NK-92 (cell line): ENCODE results near the gene GAGE12G.
"Not testable (repeated sequence)": the region's sequence is repeated elsewhere in the genome, so short reads cannot be mapped to it uniquely, and the experiment has no call there.

Experiments used
- DNase-seq: peaks from one replicate; lab custom pipeline; 2025; ENCODE audit not compliant: unreplicated experiment; lab: John Stamatoyannopoulos, UW

GAGE12G gene

GRCh38 chrX:49570100-49570499 is at the start of gene GAGE12G:
GAGE12G (plus strand) TSS chrX:49570400; CDS start chrX:49571555, 1,155 bp downstream.
- DNase-seq: not testable (repeated sequence)

GRCh38 chrX:49531877-49532276 is 38.3 kb upstream of the GAGE12G start, which contains the start of gene GAGE12C:
GAGE12C (plus strand) TSS chrX:49532177; CDS start chrX:49533332, 1,155 bp downstream.
- DNase-seq: not testable (repeated sequence)

- DNase-seq: not testable (repeated sequence)
Observed at GRCh38 chrX:49541433-49541832, 28.8 kb upstream of the GAGE12G start, which contains the start of gene GAGE12D. GAGE12D (plus strand) TSS chrX:49541733; CDS start chrX:49542888, 1,155 bp downstream.

- not testable (repeated sequence) for DNase-seq
Observed at GRCh38 chrX:49550989-49551388, 19.2 kb upstream of the GAGE12G start, which contains the start of gene GAGE12E. GAGE12E (plus strand) TSS chrX:49551289; CDS start chrX:49552444, 1,155 bp downstream.

- not testable (repeated sequence) for DNase-seq
Observed at GRCh38 chrX:49560542-49560941, 9.7 kb upstream of the GAGE12G start, which contains the start of gene GAGE12F. GAGE12F (plus strand) TSS chrX:49560842; CDS start chrX:49561997, 1,155 bp downstream.

GRCh38 chrX:49568728-49569127 is 1.5 kb upstream of the GAGE12G start:
- DNase-seq: not testable (repeated sequence)

- not testable (repeated sequence) for DNase-seq
Observed at GRCh38 chrX:49569152-49569551, 1.0 kb upstream of the GAGE12G start.

- not testable (repeated sequence) for DNase-seq
Observed at GRCh38 chrX:49579649-49580048, 9.4 kb downstream of the GAGE12G start, which contains the start of gene GAGE12H. GAGE12H (plus strand) TSS chrX:49579949; CDS start chrX:49581104, 1,155 bp downstream.

GRCh38 chrX:49589196-49589595 is 19.0 kb downstream of the GAGE12G start, which contains the start of gene GAGE2A:
GAGE2A (plus strand) TSS chrX:49589496; CDS start chrX:49590651, 1,155 bp downstream.
- not testable (repeated sequence) for DNase-seq

- not testable (repeated sequence) for DNase-seq
Observed at GRCh38 chrX:49589769-49590478, 19.7 kb downstream of the GAGE12G start.

GRCh38 chrX:49590488-49590887 is 20.3 kb downstream of the GAGE12G start:
- DNase-seq: not testable (repeated sequence)

GRCh38 chrX:49598720-49599119 is 28.5 kb downstream of the GAGE12G start, which contains the start of gene GAGE1:
GAGE1 (plus strand) TSS chrX:49599020; CDS start chrX:49600175, 1,155 bp downstream.
- DNase-seq: not testable (repeated sequence)

- no peak for DNase-seq
Observed at GRCh38 chrX:49610718-49611310, 40.6 kb downstream of the GAGE12G start.

GRCh38 chrX:49618574-49618973 is 48.4 kb downstream of the GAGE12G start:
- DNase-seq: no peak
